ENCODE data around the gene P2RX1.

The P2RX1 gene

GRCh38 chr17:3903051-3903825 is 13.0 kb downstream of the P2RX1 start:
- DNase-seq: no peak

- DNase-seq: no peak
Observed at GRCh38 chr17:3900646-3901045, 15.6 kb downstream of the P2RX1 start.

GRCh38 chr17:3897731-3898130 is 18.5 kb downstream of the P2RX1 start:
- DNase-seq: no peak

- no peak for DNase-seq
Observed at GRCh38 chr17:3896968-3897235, 19.4 kb downstream of the P2RX1 start.

GRCh38 chr17:3896108-3896967 is 19.9 kb downstream of the P2RX1 start:
- no peak for DNase-seq

- no peak for DNase-seq
Observed at GRCh38 chr17:3895354-3895753, 20.9 kb downstream of the P2RX1 start.

- no peak for DNase-seq
Observed at GRCh38 chr17:3894911-3895343, 21.3 kb downstream of the P2RX1 start.

- no peak for DNase-seq
Observed at GRCh38 chr17:3894188-3894587, 22.1 kb downstream of the P2RX1 start.

- no peak for DNase-seq
Observed at GRCh38 chr17:3893720-3894116, 22.5 kb downstream of the P2RX1 start.

- peak; percentile 49 to 77 for DNase-seq
Observed at GRCh38 chr17:3893003-3893719, 23.1 kb downstream of the P2RX1 start, which contains the start of gene CAMKK1. Gene CAMKK1, minus strand, starts transcription at chr17:3893053. Its CDS starts 7,366 bp downstream, at chr17:3885687.

- DNase-seq: peak; percentile 40 to 62
Observed at GRCh38 chr17:3892095-3892998, 23.9 kb downstream of the P2RX1 start.

- no peak for DNase-seq
Observed at GRCh38 chr17:3891626-3892094, 24.6 kb downstream of the P2RX1 start.

- DNase-seq: no peak
Observed at GRCh38 chr17:3890878-3891219, 25.4 kb downstream of the P2RX1 start.

- peak; percentile 32 to 42 for DNase-seq
Observed at GRCh38 chr17:3890082-3890877, 26.0 kb downstream of the P2RX1 start.

- no peak for DNase-seq
Observed at GRCh38 chr17:3889325-3890012, 26.8 kb downstream of the P2RX1 start.

GRCh38 chr17:3888343-3889171 is 27.7 kb downstream of the P2RX1 start:
- no peak for DNase-seq

GRCh38 chr17:3887804-3888203 is 28.5 kb downstream of the P2RX1 start:
- no peak for DNase-seq

GRCh38 chr17:3887394-3887793 is 28.9 kb downstream of the P2RX1 start:
- DNase-seq: no peak

GRCh38 chr17:3886776-3887175 is 29.5 kb downstream of the P2RX1 start:
- no peak for DNase-seq

- peak in 1 of 2 experiments; percentile 53 for DNase-seq
Observed at GRCh38 chr17:3885970-3886369, 30.3 kb downstream of the P2RX1 start.
